Fibroblast of lung (primary cell): ENCODE results near the gene MAEA.

Experiments
- EZH2 ChIP-seq: IDR thresholded peaks from 2 replicates; pipeline ENCODE4 v1.5.1; 2012; ENCODE audit warnings: low read length, control low read depth, mild to moderate bottlenecking; ENCODE audit errors: missing control alignments
- TF ChIP-seq, protein P1 (sequence below), 2 donors: IDR thresholded peaks in 1 of 2; conservative IDR thresholded peaks in 1 of 2; 1 replicate in 1 of 2; 2 replicates in 1 of 2; pipeline ENCODE4 v1.5.1; 2011 to 2012; ENCODE audit warnings: low read length in 2 of 2, control low read depth in 1 of 2, inconsistent platforms in 1 of 2, low read depth in 1 of 2, mild to moderate bottlenecking in 1 of 2

DNA sequence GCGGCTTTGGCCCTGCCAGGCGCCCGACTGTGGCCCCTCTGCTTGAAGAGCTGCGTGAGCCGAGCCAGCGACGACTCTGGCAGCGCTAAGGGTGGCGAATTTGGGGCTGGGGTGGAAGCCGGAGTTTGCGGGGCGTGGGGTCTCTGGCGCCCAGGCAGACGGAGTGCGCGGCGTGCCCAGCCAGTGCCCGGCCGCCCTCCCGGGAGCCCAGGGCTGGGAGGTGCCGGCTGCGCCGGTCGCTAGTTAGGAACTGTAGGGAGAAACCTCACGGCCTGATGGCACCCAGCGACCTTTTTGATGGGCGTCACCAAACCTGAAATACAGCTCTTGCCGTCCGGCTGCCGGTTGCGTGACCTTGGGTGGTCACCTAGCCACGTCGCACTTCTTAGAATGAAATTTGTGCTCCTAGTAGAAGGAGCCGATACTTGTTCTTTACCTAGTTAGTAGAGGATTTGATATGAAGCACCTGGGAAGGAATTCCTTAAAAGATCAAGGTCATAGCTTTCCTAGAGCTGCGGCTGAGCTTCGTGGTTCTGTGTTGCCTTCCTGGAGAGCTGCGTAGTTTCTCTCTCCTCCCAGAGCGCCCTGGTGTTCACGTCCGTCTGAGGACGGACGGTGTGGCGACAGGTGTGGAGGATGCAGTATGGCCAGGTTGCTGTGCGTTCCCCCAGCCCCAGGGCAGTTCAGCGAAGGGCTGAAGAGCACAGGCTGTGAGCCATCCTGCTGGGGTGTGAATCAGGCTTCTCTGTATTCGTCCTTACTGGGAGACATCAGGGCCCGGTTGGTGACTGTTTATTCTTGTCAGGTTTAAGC is 680 bp downstream of the MAEA start:
- TF ChIP-seq, protein P1, sequence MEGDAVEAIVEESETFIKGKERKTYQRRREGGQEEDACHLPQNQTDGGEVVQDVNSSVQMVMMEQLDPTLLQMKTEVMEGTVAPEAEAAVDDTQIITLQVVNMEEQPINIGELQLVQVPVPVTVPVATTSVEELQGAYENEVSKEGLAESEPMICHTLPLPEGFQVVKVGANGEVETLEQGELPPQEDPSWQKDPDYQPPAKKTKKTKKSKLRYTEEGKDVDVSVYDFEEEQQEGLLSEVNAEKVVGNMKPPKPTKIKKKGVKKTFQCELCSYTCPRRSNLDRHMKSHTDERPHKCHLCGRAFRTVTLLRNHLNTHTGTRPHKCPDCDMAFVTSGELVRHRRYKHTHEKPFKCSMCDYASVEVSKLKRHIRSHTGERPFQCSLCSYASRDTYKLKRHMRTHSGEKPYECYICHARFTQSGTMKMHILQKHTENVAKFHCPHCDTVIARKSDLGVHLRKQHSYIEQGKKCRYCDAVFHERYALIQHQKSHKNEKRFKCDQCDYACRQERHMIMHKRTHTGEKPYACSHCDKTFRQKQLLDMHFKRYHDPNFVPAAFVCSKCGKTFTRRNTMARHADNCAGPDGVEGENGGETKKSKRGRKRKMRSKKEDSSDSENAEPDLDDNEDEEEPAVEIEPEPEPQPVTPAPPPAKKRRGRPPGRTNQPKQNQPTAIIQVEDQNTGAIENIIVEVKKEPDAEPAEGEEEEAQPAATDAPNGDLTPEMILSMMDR (conservative IDR thresholded peaks at IDR 0.05 in 1 of 2, IDR thresholded peaks at IDR 0.05 in 1 of 2; ENCODE audit: low read depth in 1 of 2, low read length in 2 of 2) = no peak
- TF ChIP-seq EZH2 = no peak
